ENCODE measurements around the gene GDNF.

DNA sequence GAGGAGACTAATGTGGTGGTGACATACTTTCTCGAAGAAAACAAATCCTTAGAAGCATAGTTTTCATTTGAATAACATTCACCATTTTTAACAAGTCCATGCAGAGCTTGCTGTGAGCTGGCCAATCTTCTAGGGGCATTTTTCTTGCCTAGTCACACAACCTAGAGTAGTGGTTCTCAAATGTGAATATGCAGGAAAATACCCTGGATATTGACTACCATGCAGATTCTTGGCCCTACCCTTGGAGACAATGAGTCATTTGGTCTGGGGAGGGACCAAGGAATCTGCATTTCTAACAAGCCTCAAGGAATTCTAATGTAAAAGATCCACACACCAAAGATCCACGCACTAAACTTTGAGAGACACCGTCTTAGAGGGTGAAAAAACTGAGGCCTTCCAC lies 23.5 kb downstream of the GDNF start:
- TF ChIP-seq ZNF8 (CRISPR knock-in tag; IDR thresholded peaks at IDR 0.05) (no peak), ZNF565 (CRISPR knock-in tag; conservative IDR thresholded peaks at IDR 0.05; ENCODE audit: low read depth) (no peak)
